Ascending aorta (tissue), 2 donors: ENCODE data around the gene PGRMC2. TPM values are rescaled to one million over a fixed set of nuclear protein-coding genes. Genes with fewer than 3 reads are reported as not detected.

Experiments used
- DNase-seq, 2 donors: peaks; one replicate each; pipeline ENCODE4 v3.0.0-alpha.2; 2019; ENCODE audit warnings: low spot score in 2 of 2
- H3K27ac ChIP-seq, 2 donors: fragments of 200-600 bp; sonication (generic); one replicate each; pipeline ENCODE4 v1.5.1; 2016 to 2017; ENCODE audit warnings: mild to moderate bottlenecking in 1 of 2
- H3K27me3 ChIP-seq: fragments of 200-600 bp; sonication (generic); one replicate; pipeline ENCODE4 v1.5.1; 2017
- H3K36me3 ChIP-seq, 2 donors: fragments of 200-600 bp; sonication (generic); one replicate each; pipeline ENCODE4 v1.5.1; 2016
- H3K4me1 ChIP-seq, 2 donors: fragments of 200-600 bp; sonication (generic); one replicate each; pipeline ENCODE4 v1.5.1; 2016 to 2017; ENCODE audit warnings: mild to moderate bottlenecking in 1 of 2
- H3K4me3 ChIP-seq, 2 donors: fragments of 200-600 bp; sonication (generic); one replicate each; pipeline ENCODE4 v1.5.1; 2016 to 2017; ENCODE audit warnings: mild to moderate bottlenecking in 1 of 2
- H3K9me3 ChIP-seq, 2 donors: fragments of 200-600 bp; sonication (generic); one replicate each; pipeline ENCODE4 v1.5.1; 2016
- CTCF ChIP-seq, 3 experiments: fragments of 200-600 bp in 2 of 3; fragments of 450-650 bp in 1 of 3; sonication (generic) in 2 of 3; IDR thresholded peaks; one replicate each; pipeline ENCODE4 v1.5.1; 2016 to 2019; ENCODE audit warnings: antibody characterized with exemption in 3 of 3, mild to moderate bottlenecking in 1 of 3, moderate library complexity in 1 of 3
- intact Hi-C: fragments of 100-400 bp; cut with DNase I; formaldehyde crosslinking; loops from one replicate; pipeline ENCODE4 v1.15.1; 2023
- total RNA-seq: library from RNA; depleted of rRNA; stranded (reverse); fragments of >200 nt; gene quantifications from one replicate; pipeline ENCODE4 v1.1.0, GENCODE V29; 2016

PGRMC2 gene
- 16.5 TPM for total RNA-seq

- peak in 1 of 2 donors; percentile 73 for DNase-seq
These were observed at the start of gene PGRMC2 for GRCh38 chr4:128287141-128287870. Gene PGRMC2, minus strand, starts transcription at chr4:128287813. Its CDS starts 23 bp downstream, at chr4:128287790.

GRCh38 chr4:128335541-128335940 is 47.9 kb upstream of the PGRMC2 start:
- intact Hi-C loops, result no loop called here
- H3K4me1 ChIP-seq, result no peaks in the 10 kb centered on the region
- DNase-seq, result no peak
- H3K9me3 ChIP-seq, result no peaks in the 10 kb centered on the region
- no peaks in the 10 kb centered on the region for H3K27me3 ChIP-seq
- no peak overlapping the region for H3K4me3 ChIP-seq
- no peaks in the 10 kb centered on the region for H3K36me3 ChIP-seq
- no peak for TF ChIP-seq CTCF (IDR thresholded peaks at IDR 0.05)
- no peak overlapping the region for H3K27ac ChIP-seq

More at GRCh38 chr4:128287141-128287870, at the start of gene PGRMC2:
- peak within 1 kb of the TSS; percentile 91 to 93 for H3K4me3 ChIP-seq
- intact Hi-C loops, result loop anchor here (1.0 to 10.0 kb wide), 8 partner anchors 99 to 805 kb away; partner anchors contain the start of genes HSPA4L, LARP1B and SCLT1
- no peaks in the 10 kb centered on the region for H3K27me3 ChIP-seq
- peak within 1 kb of the TSS; percentile 92 to 93 for H3K27ac ChIP-seq
- H3K4me1 ChIP-seq, result peaks cover 0 to 11% of the 10 kb centered on the region in 2 donors
- H3K36me3 ChIP-seq, result no peaks in the 10 kb centered on the region
- no peak for TF ChIP-seq CTCF (IDR thresholded peaks at IDR 0.05)
- no peaks in the 10 kb centered on the region for H3K9me3 ChIP-seq

GRCh38 chr4:128334256-128334655 is 46.6 kb upstream of the PGRMC2 start:
- intact Hi-C loops, result no loop called here
- Histone ChIP-seq H3K9me3 (no peaks in the 10 kb centered on the region), H3K27ac (no peak overlapping the region), H3K27me3 (no peaks in the 10 kb centered on the region), H3K4me1 (no peaks in the 10 kb centered on the region), H3K36me3 (no peaks in the 10 kb centered on the region), H3K4me3 (no peak overlapping the region)
- TF ChIP-seq CTCF (IDR thresholded peaks at IDR 0.05), result no peak
- DNase-seq, result no peak

- H3K4me1 ChIP-seq, result no peaks in the 10 kb centered on the region
These were observed 45.9 kb upstream of the PGRMC2 start for GRCh38 chr4:128333309-128334018.

GRCh38 chr4:128332081-128332480 is 44.5 kb upstream of the PGRMC2 start:
- Histone ChIP-seq H3K4me1 (no peaks in the 10 kb centered on the region), H3K27me3 (no peaks in the 10 kb centered on the region), H3K36me3 (no peaks in the 10 kb centered on the region), H3K9me3 (no peaks in the 10 kb centered on the region), H3K4me3 (no peak overlapping the region), H3K27ac (no peak overlapping the region)
- intact Hi-C loops, result no loop called here
- DNase-seq, result no peak
- no peak for TF ChIP-seq CTCF (IDR thresholded peaks at IDR 0.05)

More at GRCh38 chr4:128333309-128334018, 45.9 kb upstream of the PGRMC2 start:
- intact Hi-C loops, result no loop called here
- H3K27ac ChIP-seq, result no peak overlapping the region
- TF ChIP-seq CTCF (IDR thresholded peaks at IDR 0.05), result no peak
- no peak for DNase-seq
- no peaks in the 10 kb centered on the region for H3K36me3 ChIP-seq
- H3K4me3 ChIP-seq, result no peak overlapping the region
- H3K27me3 ChIP-seq, result no peaks in the 10 kb centered on the region
- no peaks in the 10 kb centered on the region for H3K9me3 ChIP-seq
